ENCODE data around the gene PADI2. TPM values are rescaled to one million over a fixed set of nuclear protein-coding genes. Genes with fewer than 3 reads are reported as not detected.

Gene PADI2
- total RNA-seq, 2 experiments from 2014 or later, result 0.25 to 0.30 TPM

DNA sequence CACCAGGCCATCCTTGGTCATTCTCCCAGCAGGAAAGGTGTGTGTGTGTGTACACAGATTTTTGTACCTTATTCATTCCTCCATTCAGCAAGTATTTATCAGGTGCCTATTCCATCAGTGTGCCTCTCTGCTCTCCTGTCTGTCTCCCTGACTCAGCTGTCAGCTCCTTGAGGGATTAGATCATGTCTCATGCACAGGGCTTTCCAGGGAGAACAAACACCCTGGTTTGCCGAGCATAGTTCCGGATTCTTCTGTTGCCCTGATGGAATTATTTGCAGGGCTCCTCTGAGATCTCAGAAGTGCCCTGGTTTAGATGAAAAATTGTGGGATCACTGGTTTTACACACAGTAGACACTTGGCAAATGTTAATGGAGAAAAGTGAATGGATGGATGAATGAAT lies 57.4 kb downstream of the PADI2 start:
- CTCF ChIA-PET, result no interaction called here
- no peak overlapping the region for H3K4me3 Mint-ChIP-seq

DNA sequence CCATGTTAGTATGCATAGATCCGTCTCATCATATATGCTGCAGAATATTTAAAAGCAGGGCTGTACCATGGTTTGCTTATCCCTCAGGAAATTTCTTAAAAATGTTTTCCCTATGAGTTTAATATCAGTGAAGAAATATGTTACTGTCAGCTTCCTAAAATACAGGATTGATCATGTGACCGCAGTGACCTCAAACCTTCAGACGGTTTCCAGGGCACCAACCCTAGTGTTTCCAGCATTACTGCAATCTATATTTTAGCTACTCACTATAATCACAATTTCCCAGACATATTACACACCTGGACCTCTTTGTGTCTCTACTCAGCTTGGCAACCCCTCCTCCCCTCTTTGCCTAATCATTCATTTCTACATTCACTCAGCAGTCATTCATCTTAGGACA lies 57.8 kb downstream of the PADI2 start:
- Mint-ChIP-seq H3K27me3 (peaks cover 10% of the 10 kb centered on the region), H3K4me3 (no peak overlapping the region), H3K4me1 (ENCODE audit: low read depth) (no peaks in the 10 kb centered on the region), H3K27ac (no peak overlapping the region), H3K36me3 (ENCODE audit: low read depth) (no peaks in the 10 kb centered on the region), H3K9me3 (no peaks in the 10 kb centered on the region)
- Histone ChIP-seq H3K36me3 (ENCODE audit: insufficient read depth, low read length) (no peaks in the 10 kb centered on the region), H3K9me3 (ENCODE audit: control insufficient read depth in 1 of 2, insufficient read depth in 1 of 2, low read length in 2 of 2) (peaks cover 0 to 6% of the 10 kb centered on the region in 2 experiments), H3K27me3 (ENCODE audit: control insufficient read depth in 1 of 2, insufficient read depth in 2 of 2, low read length in 2 of 2) (no peaks in the 10 kb centered on the region), H3K4me3 (ENCODE audit: low read length) (no peak overlapping the region), H3K4me1 (ENCODE audit: insufficient read depth, low read length) (no peaks in the 10 kb centered on the region), H3K27ac (ENCODE audit: low read depth in 1 of 2, low read length in 2 of 2) (no peak overlapping the region)
- ChIA-PET POLR2A (no interaction called here), CTCF (no interaction called here)
- intact Hi-C loops (cut with DNase I, micrococcal nuclease), result loop anchor here in 1 of 2 experiments (5.0 kb wide), 2 partner anchors 176 to 276 kb away; no protein-coding TSS in a partner anchor
- DNase-seq, result no peak
- TF ChIP-seq, protein P1, sequence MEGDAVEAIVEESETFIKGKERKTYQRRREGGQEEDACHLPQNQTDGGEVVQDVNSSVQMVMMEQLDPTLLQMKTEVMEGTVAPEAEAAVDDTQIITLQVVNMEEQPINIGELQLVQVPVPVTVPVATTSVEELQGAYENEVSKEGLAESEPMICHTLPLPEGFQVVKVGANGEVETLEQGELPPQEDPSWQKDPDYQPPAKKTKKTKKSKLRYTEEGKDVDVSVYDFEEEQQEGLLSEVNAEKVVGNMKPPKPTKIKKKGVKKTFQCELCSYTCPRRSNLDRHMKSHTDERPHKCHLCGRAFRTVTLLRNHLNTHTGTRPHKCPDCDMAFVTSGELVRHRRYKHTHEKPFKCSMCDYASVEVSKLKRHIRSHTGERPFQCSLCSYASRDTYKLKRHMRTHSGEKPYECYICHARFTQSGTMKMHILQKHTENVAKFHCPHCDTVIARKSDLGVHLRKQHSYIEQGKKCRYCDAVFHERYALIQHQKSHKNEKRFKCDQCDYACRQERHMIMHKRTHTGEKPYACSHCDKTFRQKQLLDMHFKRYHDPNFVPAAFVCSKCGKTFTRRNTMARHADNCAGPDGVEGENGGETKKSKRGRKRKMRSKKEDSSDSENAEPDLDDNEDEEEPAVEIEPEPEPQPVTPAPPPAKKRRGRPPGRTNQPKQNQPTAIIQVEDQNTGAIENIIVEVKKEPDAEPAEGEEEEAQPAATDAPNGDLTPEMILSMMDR (IDR thresholded peaks at IDR 0.05), result no peak
- ATAC-seq (ENCODE audit: poor library complexity), result no peak

More for the DNA sequence above, 57.4 kb downstream of the PADI2 start:
- Mint-ChIP-seq H3K27me3 (peaks cover 10% of the 10 kb centered on the region), H3K27ac (no peak overlapping the region), H3K4me1 (ENCODE audit: low read depth) (no peaks in the 10 kb centered on the region), H3K9me3 (no peaks in the 10 kb centered on the region), H3K36me3 (ENCODE audit: low read depth) (no peaks in the 10 kb centered on the region)
- ATAC-seq (ENCODE audit: poor library complexity) (no peak), DNase-seq (no peak)
- Histone ChIP-seq H3K36me3 (ENCODE audit: insufficient read depth, low read length) (no peaks in the 10 kb centered on the region), H3K27ac (ENCODE audit: low read depth in 1 of 2, low read length in 2 of 2) (no peak overlapping the region), H3K4me3 (ENCODE audit: low read length) (no peak overlapping the region), H3K27me3 (ENCODE audit: control insufficient read depth in 1 of 2, insufficient read depth in 2 of 2, low read length in 2 of 2) (no peaks in the 10 kb centered on the region), H3K9me3 (ENCODE audit: control insufficient read depth in 1 of 2, insufficient read depth in 1 of 2, low read length in 2 of 2) (peaks cover 0 to 6% of the 10 kb centered on the region in 2 experiments), H3K4me1 (ENCODE audit: insufficient read depth, low read length) (no peaks in the 10 kb centered on the region)
- POLR2A ChIA-PET, result no interaction called here
- intact Hi-C loops (cut with DNase I, micrococcal nuclease), result loop anchor here in 1 of 2 experiments (5.0 kb wide), 2 partner anchors 175 to 275 kb away; no protein-coding TSS in a partner anchor
- TF ChIP-seq, protein P1 (IDR thresholded peaks at IDR 0.05), result no peak

DNA sequence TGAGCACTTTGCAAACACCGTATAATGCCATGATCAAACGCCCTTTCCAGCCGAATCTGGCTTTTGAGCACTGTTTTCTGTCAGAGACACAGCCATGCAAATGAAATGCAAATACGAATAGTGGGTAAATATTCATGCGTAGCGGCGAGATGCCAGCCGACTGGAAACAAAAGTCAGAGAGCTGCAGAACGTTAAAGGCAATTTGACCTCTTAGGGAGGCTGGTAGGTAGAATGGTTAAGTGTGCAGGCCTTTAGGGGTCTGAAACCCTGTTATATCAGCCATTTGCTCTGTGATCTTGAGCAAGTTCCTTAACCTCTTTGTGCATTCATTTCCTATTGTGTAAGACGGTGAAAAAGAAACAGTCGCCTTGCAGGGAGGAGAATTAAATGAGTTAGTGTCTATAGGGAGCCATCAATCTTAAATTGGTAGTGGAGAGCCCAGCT lies 58.9 kb downstream of the PADI2 start:
- no peaks in the 10 kb centered on the region for H3K9me3 Mint-ChIP-seq
- Histone ChIP-seq H3K27ac (ENCODE audit: low read depth in 1 of 2, low read length in 2 of 2) (no peak overlapping the region), H3K36me3 (ENCODE audit: insufficient read depth, low read length) (no peaks in the 10 kb centered on the region), H3K4me1 (ENCODE audit: insufficient read depth, low read length) (no peaks in the 10 kb centered on the region), H3K4me3 (ENCODE audit: low read length) (no peak overlapping the region), H3K9me3 (ENCODE audit: control insufficient read depth in 1 of 2, insufficient read depth in 1 of 2, low read length in 2 of 2) (peaks cover 0 to 2% of the 10 kb centered on the region in 2 experiments), H3K27me3 (ENCODE audit: control insufficient read depth in 1 of 2, insufficient read depth in 2 of 2, low read length in 2 of 2) (no peaks in the 10 kb centered on the region)
- intact Hi-C loops (cut with DNase I, micrococcal nuclease), result loop anchor here in 1 of 2 experiments (5.0 kb wide), 2 partner anchors 177 to 277 kb away; no protein-coding TSS in a partner anchor
- no peaks in the 10 kb centered on the region for H3K36me3 Mint-ChIP-seq (ENCODE audit: low read depth)
- no peak overlapping the region for H3K27ac Mint-ChIP-seq
- TF ChIP-seq, protein P1 (IDR thresholded peaks at IDR 0.05), result no peak
- DNase-seq (no peak), ATAC-seq (ENCODE audit: poor library complexity) (no peak)
- ChIA-PET POLR2A (no interaction called here), CTCF (no interaction called here)
- no peak overlapping the region for H3K4me3 Mint-ChIP-seq
- H3K4me1 Mint-ChIP-seq (ENCODE audit: low read depth), result no peaks in the 10 kb centered on the region
- peaks cover 10% of the 10 kb centered on the region for H3K27me3 Mint-ChIP-seq
